IMR-90 (cell line): ENCODE measurements around the gene GABBR2. TPM values are rescaled to one million over a fixed set of nuclear protein-coding genes. Genes with fewer than 3 reads are reported as not detected.

Experiments
- ATAC-seq: fragments of 200-7000 bp; cut with Tn5 transposase; 2 replicates; pipeline ENCODE4 v1.9.1; 2020; ENCODE audit warnings: low read depth, mild to moderate bottlenecking, moderate library complexity
- BruUV-seq: library from RNA; stranded (reverse); fragments of 400-500 nt; replicated peaks from 2 replicates; lab custom pipeline; 2021; lab: Mats Ljungman, UMichigan
- CTCF ChIA-PET: fragments of 300-600 bp; formaldehyde crosslinking; extraction: SDS; loops from one replicate; lab custom pipeline; 2021; ENCODE audit warnings: antibody characterized with exemption; lab: Yijun Ruan, JAX
- POLR2A ChIA-PET: fragments of 300-600 bp; sonication (Branson Sonifier 250); formaldehyde crosslinking; loops from one replicate; lab custom pipeline; 2022; ENCODE audit warnings: antibody characterized with exemption; ENCODE audit not compliant: unreplicated experiment; lab: Charles Lee
- DNase-seq: peaks from one replicate; pipeline ENCODE4 v3.0.0; 2013
- H2AFZ ChIP-seq: replicated peaks from 2 replicates; pipeline ENCODE3; 2013; ENCODE audit warnings: low read length, mild to moderate bottlenecking; ENCODE audit not compliant: poor library complexity
- H2AK5ac ChIP-seq: 2 replicates; pipeline ENCODE4 v1.6.1; 2013; ENCODE audit warnings: low read depth, low read length, inconsistent platforms
- H2AK9ac ChIP-seq: replicated peaks from 2 replicates; pipeline ENCODE3; 2013; ENCODE audit warnings: mild to moderate bottlenecking, low read depth, low read length, moderate library complexity; ENCODE audit not compliant: poor library complexity
- H2BK120ac ChIP-seq: 2 replicates; pipeline ENCODE4 v1.6.1; 2013; ENCODE audit warnings: low read depth, low read length, inconsistent platforms
- H2BK15ac ChIP-seq: 3 replicates; pipeline ENCODE4 v1.6.1; 2013; ENCODE audit warnings: low read depth, low read length, inconsistent platforms
- H2BK20ac ChIP-seq: 2 replicates; pipeline ENCODE4 v1.6.1; 2013; ENCODE audit warnings: low read depth, mild to moderate bottlenecking, inconsistent platforms, low read length, moderate library complexity
- H2BK5ac ChIP-seq: 2 replicates; pipeline ENCODE4 v1.6.1; 2013; ENCODE audit warnings: mild to moderate bottlenecking, low read depth, low read length, inconsistent platforms; ENCODE audit not compliant: poor library complexity, severe bottlenecking
- H3K14ac ChIP-seq: replicated peaks from 2 replicates; pipeline ENCODE4 v1.6.1; 2013; ENCODE audit warnings: low read depth, low read length, inconsistent platforms
- H3K18ac ChIP-seq: 2 replicates; pipeline ENCODE4 v1.6.1; 2013; ENCODE audit warnings: low read depth, low read length, control low read depth
- H3K23ac ChIP-seq: 2 replicates; pipeline ENCODE4 v1.6.1; 2013; ENCODE audit warnings: low read depth, low read length, inconsistent platforms
- H3K27ac ChIP-seq: 2 replicates; pipeline ENCODE4 v1.5.1; 2013; ENCODE audit warnings: mild to moderate bottlenecking, control low read depth, low read length; ENCODE audit not compliant: insufficient read depth
- H3K27me3 ChIP-seq: 2 replicates; pipeline ENCODE4 v1.6.1; 2013; ENCODE audit warnings: low read length; ENCODE audit not compliant: control insufficient read depth, insufficient read depth
- H3K36me3 ChIP-seq: 2 replicates; pipeline ENCODE4 v1.6.1; 2013; ENCODE audit warnings: low read length, mixed read lengths; ENCODE audit not compliant: control insufficient read depth, insufficient read depth
- H3K4ac ChIP-seq: 2 replicates; pipeline ENCODE4 v1.6.1; 2013; ENCODE audit warnings: low read depth, low read length, inconsistent platforms
- H3K4me1 ChIP-seq: 2 replicates; pipeline ENCODE4 v1.6.1; 2013; ENCODE audit warnings: low read length, mixed read lengths; ENCODE audit not compliant: control insufficient read depth, insufficient read depth
- H3K4me2 ChIP-seq: 2 replicates; pipeline ENCODE4 v1.6.1; 2013; ENCODE audit warnings: low read depth, mild to moderate bottlenecking, control low read depth, low read length, moderate library complexity
- H3K4me3 ChIP-seq: 2 replicates; pipeline ENCODE4 v1.5.1; 2013; ENCODE audit warnings: low read depth, mild to moderate bottlenecking, control low read depth, low read length, moderate library complexity; ENCODE audit not compliant: insufficient read depth
- H3K56ac ChIP-seq: 2 replicates; pipeline ENCODE4 v1.6.1; 2013; ENCODE audit warnings: low read length, inconsistent platforms; ENCODE audit not compliant: insufficient read depth; ENCODE audit errors: extremely low read depth
- H3K79me1 ChIP-seq, 2 experiments: 2 replicates each; pipeline ENCODE4 v1.6.1; 2013; ENCODE audit warnings: low read length in 2 of 2, inconsistent platforms in 1 of 2, low read depth in 1 of 2
- H3K9ac ChIP-seq: 2 replicates; pipeline ENCODE4 v1.6.1; 2013; ENCODE audit warnings: low read depth, low read length, control low read depth
- H3K9me1 ChIP-seq: 2 replicates; pipeline ENCODE4 v1.6.1; 2013; ENCODE audit warnings: low read length, inconsistent platforms; ENCODE audit not compliant: insufficient read depth
- H3K9me3 ChIP-seq: 2 replicates; pipeline ENCODE4 v1.6.1; 2013; ENCODE audit warnings: low read length; ENCODE audit not compliant: control insufficient read depth, insufficient read depth
- H4K20me1 ChIP-seq: 2 replicates; pipeline ENCODE4 v1.6.1; 2013; ENCODE audit warnings: low read length, inconsistent platforms; ENCODE audit not compliant: insufficient read depth
- H4K5ac ChIP-seq: 2 replicates; pipeline ENCODE4 v1.6.1; 2013; ENCODE audit warnings: mild to moderate bottlenecking, low read depth, low read length, control low read depth
- H4K8ac ChIP-seq, 2 experiments: 2 replicates each; pipeline ENCODE4 v1.6.1; 2013; ENCODE audit warnings: low read depth in 2 of 2, low read length in 2 of 2, control low read depth in 1 of 2, inconsistent platforms in 1 of 2
- H4K91ac ChIP-seq: 2 replicates; pipeline ENCODE4 v1.6.1; 2013; ENCODE audit warnings: low read depth, low read length, inconsistent platforms; ENCODE audit not compliant: insufficient read depth
- CEBPB ChIP-seq: IDR thresholded peaks from 2 replicates; pipeline ENCODE4 v1.6.1; 2012; ENCODE audit warnings: low read depth, low read length, improper control_type of control experiment
- CHD1 ChIP-seq: IDR thresholded peaks from 2 replicates; pipeline ENCODE4 v1.6.1; 2012; ENCODE audit warnings: low read depth, low read length, improper control_type of control experiment
- CTCF ChIP-seq: conservative IDR thresholded peaks from 2 replicates; pipeline ENCODE4 v1.5.1; 2012; ENCODE audit warnings: mild to moderate bottlenecking, low read depth, low read length, improper control_type of control experiment
- ELK1 ChIP-seq: fragments of 150-350 bp; IDR thresholded peaks from 2 replicates; pipeline ENCODE4 v1.6.1; 2016; ENCODE audit warnings: low read depth, mild to moderate bottlenecking, low read length, moderate library complexity, borderline replicate concordance
- FOS ChIP-seq: fragments of 150-350 bp; IDR thresholded peaks from 2 replicates; pipeline ENCODE4 v1.6.1; 2016; ENCODE audit warnings: low read depth, low read length
- MXI1 ChIP-seq: IDR thresholded peaks from 2 replicates; pipeline ENCODE4 v1.6.1; 2012; ENCODE audit warnings: low read depth, mild to moderate bottlenecking, low read length, moderate library complexity, borderline replicate concordance
- NFE2L2 ChIP-seq: fragments of 150-350 bp; IDR thresholded peaks from 2 replicates; pipeline ENCODE4 v1.6.1; 2016; ENCODE audit warnings: low read depth, mild to moderate bottlenecking, low read length
- POLR2A ChIP-seq: IDR thresholded peaks from 2 replicates; pipeline ENCODE4 v1.6.1; 2012; ENCODE audit warnings: mild to moderate bottlenecking, low read depth, low read length
- RCOR1 ChIP-seq: IDR thresholded peaks from 2 replicates; pipeline ENCODE4 v1.6.1; 2012; ENCODE audit warnings: mild to moderate bottlenecking, low read length, improper control_type of control experiment; ENCODE audit not compliant: insufficient replicate concordance
- RFX5 ChIP-seq: IDR thresholded peaks from 2 replicates; pipeline ENCODE4 v1.8.0; 2012; ENCODE audit warnings: low read depth, mild to moderate bottlenecking, low read length, moderate library complexity
- SMC3 ChIP-seq: fragments of 150-350 bp; IDR thresholded peaks from 2 replicates; pipeline ENCODE4 v1.6.1; 2016; ENCODE audit warnings: low read depth, mild to moderate bottlenecking, antibody characterized with exemption, low read length, moderate library complexity
- WGBS, 2 experiments: methylation state at CpG; one replicate each; pipeline versions ENCODE4 v1.1.5 to v1.1.7; 2013; ENCODE audit warnings: missing lambda C conversion rate in 2 of 2; ENCODE audit not compliant: insufficient read length in 1 of 2; ENCODE audit errors: extremely low coverage in 2 of 2; 5-methylcytosine and 5-hydroxymethylcytosine counted together
- dilution Hi-C: fragments of 300-500 bp; cut with HindIII; formaldehyde crosslinking; loops from one replicate; pipeline ENCODE4 v1.14.3; 2018; ENCODE audit warnings: low sequenced_read_pairs; ENCODE audit not compliant: unreplicated experiment
- in situ Hi-C: fragments of 300-500 bp; cut with MboI; formaldehyde crosslinking; loops from 3 replicates; pipeline ENCODE4 v1.14.3; 2019; ENCODE audit warnings: low sequenced_read_pairs, inconsistent platforms, mixed read lengths
- intact Hi-C: fragments of 100-400 bp; cut with micrococcal nuclease; formaldehyde crosslinking; loops from 2 replicates; pipeline ENCODE4 v1.10.0; 2022
- polyA plus RNA-seq, 3 experiments: library from polyadenylated mRNA; depleted of rRNA; stranded (reverse); fragments of >200 nt; gene quantifications; 2 replicates each; pipeline ENCODE4 v1.2.3, GENCODE V29; 2012; ENCODE audit warnings: low replicate concordance in 1 of 3
- total RNA-seq: library from RNA; depleted of rRNA; stranded (reverse); fragments of >200 nt; gene quantifications from 2 replicates; pipeline ENCODE4 v1.2.3, GENCODE V29; 2012

The GABBR2 gene
- total and polyA plus RNA-seq, 2 of the 4 experiments (the other 2 are of a cell fraction), result 14.2 to 20.3 TPM

- H3K79me1 ChIP-seq, result peaks cover 0 to 41% of the 10 kb centered on the region in 2 experiments; a peak in 2 of 4 replicates
- H4K8ac ChIP-seq, result peak overlapping the region; percentile 5 to 41; a peak in 2 of 4 replicates
- no peak overlapping the region for H2BK5ac ChIP-seq
- peak; percentile 50 for ATAC-seq
- peak overlapping the region; percentile 35; the same call in 1 of the 2 replicates for H2AK5ac ChIP-seq
- intact Hi-C loops, result no loop called here
- no TSS peak for BruUV-seq
- in situ Hi-C loops, result no loop called here
- H3K9me1 ChIP-seq, result peaks cover 21% of the 10 kb centered on the region
- H3K27me3 ChIP-seq, result no peaks in the 10 kb centered on the region; the same call in 1 of the 2 replicates
- H3K4me3 ChIP-seq, result no peak overlapping the region
- peak overlapping the region; percentile 3; the same call in 1 of the 2 replicates for H4K5ac ChIP-seq
- 0 out of 2 replicates have a peak overlapping the region, but pooled peaks have one; percentile 2 for H3K23ac ChIP-seq
- H2BK20ac ChIP-seq, result no peak overlapping the region; the same call in 1 of the 2 replicates
- H3K4ac ChIP-seq, result peak overlapping the region; percentile 29; the same call in 1 of the 2 replicates
- 0 out of 2 replicates have a peak overlapping the region, but pooled peaks have one; percentile 6 for H4K91ac ChIP-seq
- ChIA-PET POLR2A (no interaction called here), CTCF (no interaction called here)
- no peak overlapping the region; the same call in 1 of the 2 replicates for H3K4me2 ChIP-seq
- no peaks in the 10 kb centered on the region for H3K36me3 ChIP-seq
- H3K14ac ChIP-seq, result no peak overlapping the region
- H2BK15ac ChIP-seq, result peak overlapping the region; percentile 50; the same call in 1 of the 3 replicates
- H2AFZ ChIP-seq, result no peak overlapping the region
- 0 out of 2 replicates have a peak overlapping the region, but pooled peaks have one; percentile 35 for H2BK120ac ChIP-seq
- H3K27ac ChIP-seq, result no peak overlapping the region
- H3K4me1 ChIP-seq, result peaks cover 12% of the 10 kb centered on the region; the same call in 1 of the 2 replicates
- no peaks in the 10 kb centered on the region for H3K9me3 ChIP-seq
- TF ChIP-seq FOS, result no peak
- TF ChIP-seq RFX5, result no peak
- TF ChIP-seq MXI1, result no peak
- no peak for TF ChIP-seq CEBPB
- TF ChIP-seq POLR2A, result no peak
- TF ChIP-seq CHD1, result no peak
- TF ChIP-seq SMC3, result no peak
- no peak for TF ChIP-seq RCOR1
- TF ChIP-seq NFE2L2, result no peak
- no peak for TF ChIP-seq CTCF
- no peak for TF ChIP-seq ELK1
- peaks cover 4% of the 10 kb centered on the region; the same call in 1 of the 2 replicates for H4K20me1 ChIP-seq
- no peak overlapping the region; the same call in 1 of the 2 replicates for H3K18ac ChIP-seq
- H3K56ac ChIP-seq, result no peak overlapping the region
- H3K9ac ChIP-seq, result no peak overlapping the region
- dilution Hi-C loops, result no loop called here
- no peak for DNase-seq
- WGBS, 2 experiments, result no CpG with 5 or more reads among the region's 4 CpGs
- H2AK9ac ChIP-seq, result no peak overlapping the region
Measured at GRCh38 chr9:98667005-98667640, 41.6 kb downstream of the GABBR2 start.
